Cardiac septum (tissue), 1 donor: ENCODE results near the gene NEURL1. TPM values are rescaled to one million over a fixed set of nuclear protein-coding genes. Genes with fewer than 3 reads are reported as not detected.
A peak's percentile ranks its signal among the peaks of the same experiment; 100 is the strongest.
"Not testable (repeated sequence)": the region's sequence is repeated elsewhere in the genome, so short reads cannot be mapped to it uniquely, and the experiment has no call there.

Experiments
- DNase-seq: peaks from one replicate; pipeline ENCODE4 v3.0.0-alpha.2; 2020; ENCODE audit warnings: low spot score
- intact Hi-C: fragments of 100-400 bp; cut with DNase I; formaldehyde crosslinking; loops from one replicate; pipeline ENCODE4 v1.14.0; 2022
- total RNA-seq: library from RNA; stranded (reverse); fragmentation: NEBNext Ultra II Directional; extraction: Animal tissue kit (Norgen Biotek cat#: 25700); gene quantifications from one replicate; pipeline ENCODE4 v1.2.1, GENCODE V29; 2021
- donor health status: DM: no; HTN: no; CAD: no.

Gene NEURL1
- total RNA-seq, 1 donor from 2014 or later = 0.54 TPM

DNA sequence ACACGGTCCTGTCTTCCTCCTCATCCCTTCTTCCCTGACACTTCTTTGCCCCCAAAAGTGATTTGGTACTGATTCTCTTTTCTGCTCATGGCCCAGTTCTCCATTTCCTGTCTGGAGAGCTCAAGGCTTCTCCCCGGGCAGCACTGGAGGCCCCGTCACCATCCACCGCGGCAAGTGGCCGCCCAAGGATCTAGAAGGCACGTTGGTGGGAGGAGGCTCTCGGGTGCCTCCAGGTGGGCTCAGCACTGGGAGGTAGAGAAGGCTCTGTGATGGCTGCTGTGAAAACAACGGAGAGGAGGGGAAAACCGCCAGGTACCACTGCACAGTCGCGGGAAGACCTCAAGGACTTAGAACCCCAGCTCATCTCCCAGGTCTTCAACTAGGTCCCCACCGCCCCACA is 134.4 kb downstream of the NEURL1 start:
- DNase-seq = no peak
- intact Hi-C loops = no loop called here

DNA sequence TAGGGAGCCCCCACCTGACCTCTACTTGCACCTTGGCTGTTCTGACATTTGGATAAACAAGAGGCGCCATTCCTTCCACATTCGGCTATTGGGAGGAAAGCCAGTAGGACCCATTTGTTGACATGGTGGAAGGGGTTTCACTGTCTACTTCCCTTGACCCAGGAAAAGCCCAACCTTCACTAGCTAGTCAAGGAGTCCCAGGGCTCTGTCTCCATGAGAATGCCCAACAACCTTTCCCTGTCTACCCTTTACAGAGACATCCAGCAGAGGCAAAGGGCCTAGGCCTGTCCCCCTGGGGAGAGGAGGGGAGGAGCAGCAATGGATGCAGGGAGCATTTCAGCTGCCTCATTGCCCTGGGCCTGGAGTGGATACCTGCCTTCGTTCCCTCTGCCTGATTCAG is 136.1 kb downstream of the NEURL1 start:
- DNase-seq = no peak

DNA sequence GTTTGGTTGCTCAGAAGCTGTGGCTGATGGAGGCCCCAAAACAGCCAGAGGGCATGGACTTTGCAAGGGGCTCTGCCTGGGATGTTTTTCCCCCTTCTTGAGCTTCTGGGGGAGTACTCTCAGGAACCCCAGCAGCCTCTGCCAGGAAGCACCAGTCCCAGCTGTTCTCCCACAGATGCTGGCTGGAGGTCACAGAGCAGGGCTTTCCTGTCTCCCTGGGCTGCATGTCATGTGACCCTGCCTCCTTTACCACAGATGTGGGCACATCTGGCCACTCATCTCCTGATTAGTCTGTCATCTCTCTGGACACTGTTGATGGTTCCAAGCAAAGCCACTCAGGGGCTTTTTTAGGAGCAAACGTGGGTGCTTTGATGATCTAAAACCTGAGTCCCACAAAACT is 136.7 kb downstream of the NEURL1 start:
- DNase-seq = no peak
- intact Hi-C loops = loop anchor here (5.0 kb wide), 1 partner anchor 33 kb away; no protein-coding TSS in a partner anchor

More for the DNA sequence above, 136.1 kb downstream of the NEURL1 start:
- intact Hi-C loops = no loop called here

DNA sequence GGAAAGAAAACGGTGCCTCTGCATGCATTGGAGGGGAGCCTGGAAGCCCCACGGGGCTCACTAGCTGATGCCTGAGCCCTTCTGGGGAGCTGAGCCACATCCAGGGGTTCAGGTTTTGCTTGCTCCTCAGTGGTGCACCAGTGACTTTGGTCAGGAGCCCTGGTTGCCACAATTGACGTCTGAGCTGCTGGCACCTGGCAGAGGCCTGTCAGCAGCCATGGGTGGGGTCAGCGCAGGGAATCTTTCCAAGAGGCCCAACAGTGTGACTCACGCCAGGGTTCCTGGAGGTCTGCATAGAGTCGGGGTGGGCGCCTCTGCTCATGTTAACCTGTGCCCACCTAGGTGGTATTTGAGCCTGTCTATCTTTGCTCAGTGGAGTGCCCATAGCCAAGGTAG is 138.7 kb downstream of the NEURL1 start:
- DNase-seq = no peak
- intact Hi-C loops = loop anchor here (5.0 kb wide), 1 partner anchor 35 kb away; no protein-coding TSS in a partner anchor

DNA sequence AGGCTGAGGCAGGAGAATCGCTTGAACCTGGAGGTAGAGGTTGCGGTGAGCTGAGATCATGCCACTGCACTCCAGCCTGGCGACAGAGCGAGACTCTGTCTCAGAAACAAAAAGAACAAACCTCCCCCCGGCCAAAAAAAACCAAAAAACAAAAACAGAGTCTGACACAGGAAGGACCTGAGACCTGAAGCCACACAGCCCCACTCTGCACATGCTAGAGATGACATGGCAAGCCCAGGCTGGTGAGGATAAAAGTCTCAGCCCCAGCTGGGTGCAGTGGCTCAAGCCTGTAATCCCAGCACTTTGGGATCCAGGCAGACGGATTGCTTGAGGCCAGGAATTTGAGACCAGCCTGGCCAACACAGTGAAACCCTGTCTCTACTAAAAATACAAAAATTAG is 139.4 kb downstream of the NEURL1 start:
- intact Hi-C loops = loop anchor here (5.0 kb wide), 1 partner anchor 36 kb away; no protein-coding TSS in a partner anchor
- DNase-seq = not testable (repeated sequence)

DNA sequence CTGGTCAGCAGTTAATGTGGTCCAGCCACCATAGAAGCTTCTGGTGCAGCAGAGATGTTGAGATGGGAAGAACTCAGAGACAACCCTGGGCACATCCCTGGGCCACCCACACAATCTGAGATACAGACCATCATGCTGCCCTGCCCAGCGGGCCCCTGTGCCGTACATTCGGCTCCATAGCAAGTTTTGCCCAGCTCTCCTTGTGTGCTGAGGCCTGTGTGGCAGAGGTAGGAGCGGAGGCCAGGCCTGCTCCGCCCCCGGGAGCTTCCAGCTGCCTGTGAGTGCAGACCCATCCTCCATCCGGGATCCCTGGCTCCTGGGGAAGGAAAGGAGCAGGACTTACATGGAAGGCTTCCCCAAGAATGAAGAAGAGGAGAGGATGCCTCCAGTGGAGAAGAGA is 140.3 kb downstream of the NEURL1 start:
- intact Hi-C loops = loop anchor here (5.0 kb wide), 1 partner anchor 37 kb away; no protein-coding TSS in a partner anchor
- no peak for DNase-seq

DNA sequence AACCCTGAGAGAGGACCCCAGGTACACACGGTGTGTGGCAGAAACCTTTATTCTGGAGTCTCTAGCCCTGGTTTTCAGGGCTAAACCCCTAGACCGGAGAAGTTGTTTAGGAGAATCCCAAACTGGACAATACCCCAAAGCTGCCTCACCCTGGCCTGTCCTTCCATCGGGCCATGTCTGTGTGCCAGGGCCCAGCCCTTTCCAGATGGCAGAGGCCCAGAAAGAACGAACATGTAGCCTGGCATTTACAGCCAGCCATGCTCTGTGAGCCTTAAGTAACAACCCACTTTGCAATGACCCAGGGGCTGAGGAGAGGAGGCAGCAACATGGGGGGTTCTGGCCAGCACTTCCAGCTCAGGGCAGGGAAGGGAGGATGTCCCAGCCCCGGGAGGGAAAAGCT is 142.1 kb downstream of the NEURL1 start:
- intact Hi-C loops = no loop called here
- DNase-seq = no peak

DNA sequence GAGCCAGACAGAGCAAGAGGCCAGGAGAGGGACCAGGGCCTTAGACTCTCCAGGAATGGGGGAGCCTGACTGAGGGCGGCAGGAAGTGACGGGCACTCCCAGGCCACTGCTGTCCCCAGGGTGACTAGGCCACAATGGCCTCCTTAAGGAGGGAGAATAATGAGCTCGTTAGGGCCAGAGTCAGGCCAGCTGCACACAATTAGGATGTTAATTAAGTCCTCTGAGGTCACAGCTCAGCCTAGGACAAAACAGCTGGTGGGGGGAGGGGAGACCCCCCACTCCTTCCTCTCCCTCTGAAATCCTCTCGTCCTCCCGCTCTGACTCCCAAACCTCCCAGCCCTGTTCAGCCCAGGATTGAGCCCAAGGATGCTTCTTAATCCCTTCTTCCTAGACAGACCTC is 143.0 kb downstream of the NEURL1 start:
- intact Hi-C loops = no loop called here
- DNase-seq = no peak

DNA sequence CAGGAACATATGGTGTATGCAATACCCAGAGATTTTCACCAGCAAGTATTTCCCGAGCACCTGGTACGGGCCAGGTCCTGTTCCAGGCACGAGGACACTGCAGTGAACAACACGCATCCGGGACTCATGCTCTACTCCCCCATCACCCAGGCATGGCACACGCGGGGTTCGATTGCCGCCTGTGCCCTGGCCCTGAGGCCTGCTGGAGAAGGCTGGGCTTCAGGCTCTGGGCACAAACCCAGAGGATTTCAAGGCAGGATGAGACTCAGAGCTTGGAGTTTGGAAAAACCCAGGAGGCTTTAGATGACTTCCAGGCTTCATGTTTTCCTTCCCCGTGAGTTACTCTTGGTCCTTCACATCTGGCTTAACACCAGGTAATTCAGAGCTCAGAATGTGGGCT is 143.5 kb downstream of the NEURL1 start:
- intact Hi-C loops = no loop called here

DNA sequence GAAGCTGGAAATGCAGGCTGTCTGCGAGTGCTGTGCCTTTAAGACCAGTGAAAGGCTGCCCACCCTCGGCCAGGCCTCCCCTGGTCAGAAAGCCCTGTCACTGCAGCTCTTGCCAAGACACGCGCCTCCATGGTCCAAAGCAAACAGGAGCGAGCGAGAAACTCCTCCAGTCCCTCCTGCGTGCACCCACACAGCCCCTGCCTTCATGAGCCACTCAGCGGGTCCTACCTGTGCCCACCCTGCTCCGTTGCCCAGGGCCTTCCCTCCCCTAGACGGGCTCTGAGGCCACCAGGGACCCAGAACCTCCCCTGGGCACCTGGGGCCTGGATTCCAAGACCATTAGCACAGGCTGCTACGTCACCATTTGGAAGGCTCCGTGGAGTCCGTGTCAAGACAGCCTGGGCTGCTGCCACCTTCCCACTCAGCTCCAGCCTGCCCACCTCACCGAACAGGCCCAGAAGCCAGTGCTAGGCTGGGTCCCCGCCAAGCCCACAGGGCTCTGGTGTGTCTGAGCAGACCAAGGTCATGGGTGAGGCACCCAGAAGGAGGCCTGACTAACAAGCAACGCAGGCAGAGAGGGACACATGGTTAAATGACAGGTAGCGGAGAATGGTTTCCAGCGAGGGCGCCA is 144.5 kb downstream of the NEURL1 start:
- intact Hi-C loops = no loop called here
- peak; percentile 84 for DNase-seq

More for the DNA sequence above, 143.5 kb downstream of the NEURL1 start:
- DNase-seq = no peak

DNA sequence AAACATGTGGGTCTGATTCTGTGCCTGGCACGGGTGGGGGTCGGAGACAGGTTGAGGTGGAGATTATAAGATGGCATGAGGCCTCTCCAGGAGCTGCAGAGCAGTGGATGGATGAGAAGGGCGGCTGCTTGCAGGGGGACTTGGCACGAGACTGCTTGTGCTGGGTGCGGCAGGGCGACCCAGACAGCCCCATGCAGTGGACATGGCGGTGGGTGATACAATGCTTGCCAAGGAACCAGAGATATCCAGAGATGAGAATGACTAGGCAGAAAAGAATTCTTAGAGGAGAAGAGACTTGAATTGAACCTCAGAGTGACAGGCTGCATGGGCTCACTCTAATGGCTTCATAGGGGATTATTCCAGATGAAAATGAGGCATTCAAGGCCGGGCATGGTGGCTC is 145.4 kb downstream of the NEURL1 start:
- no peak for DNase-seq
- intact Hi-C loops = no loop called here

DNA sequence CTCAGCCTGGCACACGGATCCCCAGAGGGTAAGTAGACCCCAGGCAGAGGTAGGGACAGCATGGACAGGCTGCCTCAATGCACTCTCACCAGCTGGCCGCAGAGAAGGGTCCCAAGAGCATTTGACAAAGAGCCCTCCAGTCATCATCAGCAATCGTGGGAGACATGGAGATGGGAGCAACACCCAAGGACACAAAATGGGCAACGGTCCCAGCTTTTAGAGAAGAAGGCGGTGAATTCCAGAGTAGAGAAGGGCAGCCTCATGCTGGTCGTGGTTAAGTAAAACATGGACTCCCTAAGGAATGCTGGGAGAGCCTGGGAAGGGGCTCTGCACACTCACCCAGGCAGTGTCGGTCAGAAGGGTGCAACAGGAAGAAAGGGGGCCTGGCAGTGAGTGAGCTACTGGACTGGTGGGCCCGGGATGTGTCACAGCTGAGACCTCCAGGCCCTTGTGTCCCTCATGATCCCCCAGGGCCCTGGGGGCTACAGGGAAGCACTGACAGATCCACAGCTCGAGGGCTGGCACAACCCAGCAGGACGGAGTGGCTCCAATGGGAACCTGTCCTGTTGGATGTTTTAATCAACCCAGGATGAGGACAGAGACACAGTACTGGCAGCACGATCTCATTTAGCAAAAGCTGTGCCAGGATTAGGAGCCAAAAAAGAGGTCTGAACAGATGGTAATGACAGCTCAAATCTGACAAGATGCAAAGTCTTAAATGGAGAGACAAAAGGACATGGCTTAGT is 147.1 kb downstream of the NEURL1 start:
- DNase-seq = no peak

DNA sequence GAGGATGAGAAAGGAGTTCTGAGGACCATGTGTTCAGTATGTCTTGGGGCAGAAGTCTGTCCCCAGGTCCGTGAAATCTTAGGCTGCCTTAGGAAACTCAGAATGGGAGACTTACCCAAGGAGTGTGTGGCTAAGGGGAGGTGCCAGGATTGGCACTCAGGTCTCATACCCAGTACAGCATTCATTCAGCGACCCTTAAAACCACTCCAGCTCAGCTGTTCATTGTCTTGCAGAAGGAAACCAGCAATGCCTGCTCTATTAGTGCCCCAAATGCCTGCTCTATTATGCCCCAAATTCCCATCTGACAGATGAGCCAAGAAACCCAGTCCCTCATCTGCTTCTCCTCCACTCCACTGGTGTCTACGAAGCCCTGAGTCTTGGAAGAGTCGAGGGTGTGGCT is 147.8 kb downstream of the NEURL1 start:
- no peak for DNase-seq
- intact Hi-C loops = no loop called here

More for the DNA sequence above, 147.1 kb downstream of the NEURL1 start:
- intact Hi-C loops = no loop called here

Other genes starting within 250 kb of the NEURL1 start
- gene RPEL1, start 247.8 kb upstream of the NEURL1 start, total RNA-seq = not detected
- gene INA, start 216.6 kb upstream of the NEURL1 start, total RNA-seq = 0.08 TPM
- gene PCGF6, start 142.6 kb upstream of the NEURL1 start, total RNA-seq = 6.3 TPM
- 1.4 TPM for gene TAF5, start 125.7 kb upstream of the NEURL1 start, total RNA-seq
- 958 TPM for gene ATP5MK, start 97.2 kb upstream of the NEURL1 start, total RNA-seq
- 15.5 TPM for gene PDCD11, start 97.1 kb upstream of the NEURL1 start, total RNA-seq
- gene CALHM2, start 41.3 kb upstream of the NEURL1 start, total RNA-seq = 12.7 TPM
- not detected for gene CALHM1, start 34.8 kb upstream of the NEURL1 start, total RNA-seq
- gene CALHM3, start 14.5 kb upstream of the NEURL1 start, total RNA-seq = not detected